Endothelial cell of umbilical vein (primary cell): Measurements from ENCODE around the gene ZBTB26. TPM values are rescaled to one million over a fixed set of nuclear protein-coding genes. Genes with fewer than 3 reads are reported as not detected.
A peak's percentile ranks its signal among the peaks of the same experiment; 100 is the strongest.
"Not testable (repeated sequence)": the region's sequence is repeated elsewhere in the genome, so short reads cannot be mapped to it uniquely, and the experiment has no call there.

Experiments
- BruUV-seq: library from RNA; stranded (reverse); fragments of 400-500 nt; replicated peaks from 2 replicates; lab custom pipeline; 2021; lab: Mats Ljungman, UMichigan
- CTCF ChIA-PET: fragments of 300-600, 350-600 bp; sonication (Branson Sonifier 250); formaldehyde crosslinking; loops from one replicate; lab custom pipeline; 2021; ENCODE audit warnings: antibody characterized with exemption, inconsistent platforms; lab: Charles Lee
- POLR2A ChIA-PET: fragments of 300-600, 350-600 bp; sonication (Branson Sonifier 250); formaldehyde crosslinking; loops from one replicate; lab custom pipeline; 2021; ENCODE audit warnings: antibody characterized with exemption, inconsistent platforms; lab: Charles Lee
- DNase-seq: peaks from one replicate; pipeline ENCODE4 v3.0.0-alpha.2; 2011; ENCODE audit warnings: low read depth, low spot score
- FAIRE-seq: peaks from 2 replicates; lab custom pipeline; 2011; peaks lifted over from hg19 to GRCh38; lab: Jason Lieb, UNC
- H2AFZ ChIP-seq: 2 replicates; pipeline ENCODE4 v1.6.0; 2012; ENCODE audit warnings: low read depth, low read length, control low read depth, inconsistent platforms
- H3K27ac ChIP-seq: 2 replicates; pipeline ENCODE4 v1.5.1; 2011; ENCODE audit warnings: low read depth, mild to moderate bottlenecking, control low read depth, low read length, moderate library complexity; ENCODE audit not compliant: insufficient read depth
- H3K27me3 ChIP-seq, 2 experiments: 2 replicates each; pipeline versions ENCODE4 v1.6.0 to v1.6.1; 2011; ENCODE audit warnings: low read length in 2 of 2, mixed read lengths in 1 of 2; ENCODE audit not compliant: control insufficient read depth in 2 of 2, insufficient read depth in 2 of 2
- H3K36me3 ChIP-seq, 2 experiments: 2 replicates in 1 of 2; 3 replicates in 1 of 2; pipeline ENCODE4 v1.5.1; 2011; ENCODE audit warnings: low read length in 2 of 2, mild to moderate bottlenecking in 1 of 2, moderate library complexity in 1 of 2; ENCODE audit not compliant: control insufficient read depth in 2 of 2, insufficient read depth in 2 of 2; ENCODE audit errors: extremely low read depth in 1 of 2
- H3K4me1 ChIP-seq: 3 replicates; pipeline ENCODE4 v1.5.1; 2011; ENCODE audit warnings: mild to moderate bottlenecking, low read length; ENCODE audit not compliant: control insufficient read depth, insufficient read depth; ENCODE audit errors: extremely low read depth
- H3K4me2 ChIP-seq: 2 replicates; pipeline ENCODE4 v1.6.1; 2011; ENCODE audit warnings: low read length, control low read depth, mixed read lengths; ENCODE audit not compliant: insufficient read depth
- H3K4me3 ChIP-seq, 3 experiments: fragments of 200-600 bp in 1 of 3; sonication (generic), shearing (Covaris generic) in 1 of 3; replicated peaks in 1 of 3; 2 replicates each; pipeline ENCODE4 v1.5.1; 2011 to 2016; ENCODE audit warnings: control low read depth in 3 of 3, low read length in 3 of 3, mild to moderate bottlenecking in 2 of 3, inconsistent platforms in 1 of 3, low read depth in 1 of 3, moderate library complexity in 1 of 3; ENCODE audit not compliant: insufficient read depth in 1 of 3
- H3K79me2 ChIP-seq: 2 replicates; pipeline ENCODE4 v1.6.0; 2012; ENCODE audit warnings: low read length, inconsistent platforms; ENCODE audit not compliant: control insufficient read depth, insufficient read depth
- H3K9ac ChIP-seq: replicated peaks from 2 replicates; pipeline ENCODE3; 2011; ENCODE audit warnings: low read length, control low read depth; ENCODE audit not compliant: insufficient read depth; ENCODE audit errors: extremely low read depth
- H3K9me1 ChIP-seq: replicated peaks from 3 replicates; pipeline ENCODE4 v1.6.0; 2011; ENCODE audit warnings: mild to moderate bottlenecking, low read length; ENCODE audit not compliant: control insufficient read depth, insufficient read depth; ENCODE audit errors: extremely low read depth
- H3K9me3 ChIP-seq: replicated peaks from 2 replicates; pipeline ENCODE4 v1.5.1; 2012; ENCODE audit warnings: low read length, inconsistent platforms; ENCODE audit not compliant: control insufficient read depth, insufficient read depth
- H4K20me1 ChIP-seq: replicated peaks from 2 replicates; pipeline ENCODE3; 2011; ENCODE audit warnings: mild to moderate bottlenecking, low read length; ENCODE audit not compliant: control insufficient read depth, insufficient read depth; ENCODE audit errors: extremely low read depth
- EZH2 ChIP-seq: IDR thresholded peaks from 2 replicates; pipeline ENCODE4 v1.6.1; 2012; ENCODE audit warnings: borderline replicate concordance, low read depth, mild to moderate bottlenecking, moderate library complexity, low read length, inconsistent platforms; ENCODE audit not compliant: severe bottlenecking
- FOS ChIP-seq: IDR thresholded peaks from 2 replicates; pipeline ENCODE4 v1.6.1; 2011; ENCODE audit warnings: mild to moderate bottlenecking, low read length, moderate library complexity, borderline replicate concordance; ENCODE audit not compliant: insufficient read depth
- GATA2 ChIP-seq: IDR thresholded peaks from 2 replicates; pipeline ENCODE4 v1.7.0; 2011; ENCODE audit warnings: low read depth, mild to moderate bottlenecking, moderate library complexity, mixed read lengths, low read length; ENCODE audit not compliant: insufficient read length, insufficient read depth
- JUN ChIP-seq: IDR thresholded peaks from 2 replicates; pipeline ENCODE4 v1.6.1; 2011; ENCODE audit warnings: borderline replicate concordance, low read depth; ENCODE audit not compliant: insufficient read length, insufficient read depth
- MAX ChIP-seq: IDR thresholded peaks from 2 replicates; pipeline ENCODE4 v1.6.1; 2011; ENCODE audit not compliant: insufficient read depth, insufficient read length
- MYC ChIP-seq: IDR thresholded peaks from one replicate; pipeline ENCODE4 v1.6.1; 2011; ENCODE audit warnings: mild to moderate bottlenecking, low read depth, low read length
- POLR2A ChIP-seq: IDR thresholded peaks from 2 replicates; pipeline ENCODE4 v1.6.1; 2012; ENCODE audit warnings: low read depth, mild to moderate bottlenecking, control low read depth, low read length
- POLR2AphosphoS5 ChIP-seq: IDR thresholded peaks from 2 replicates; pipeline ENCODE4 v1.6.1; 2012; ENCODE audit warnings: low read depth, mild to moderate bottlenecking, control low read depth, low read length, moderate library complexity; ENCODE audit not compliant: insufficient read depth
- dilution Hi-C: fragments of 300-500 bp; cut with MboI; formaldehyde crosslinking; loops from one replicate; pipeline ENCODE4 v1.15.0; 2019; ENCODE audit warnings: low sequenced_read_pairs; ENCODE audit not compliant: extremely low pct_ligation_motif_present
- intact Hi-C: fragments of 100-400 bp; cut with micrococcal nuclease; formaldehyde crosslinking; loops from one replicate; pipeline ENCODE4 v1.10.0; 2022
- polyA plus RNA-seq, 4 experiments: library from polyadenylated mRNA; depleted of rRNA in 3 of 4; stranded (reverse) in 3 of 4; unstranded in 1 of 4; fragments of >200 nt; gene quantifications; 2 replicates each; pipeline versions ENCODE4 v1.2.1 to v1.2.3, GENCODE V29; 2011 to 2012; ENCODE audit warnings: missing spikeins in 1 of 4
- total RNA-seq: library from RNA; stranded (reverse); gene quantifications from 2 replicates; pipeline ENCODE4 v1.2.3, GENCODE V29; 2021
- TF ChIP-seq, protein P1 (sequence below), 2 donors: IDR thresholded peaks; 1 replicate in 1 of 2; 2 replicates in 1 of 2; pipeline ENCODE4 v1.5.1; 2011; ENCODE audit warnings: low read length in 2 of 2, mild to moderate bottlenecking in 2 of 2, moderate library complexity in 2 of 2, control low read depth in 1 of 2, inconsistent platforms in 1 of 2, low read depth in 1 of 2; ENCODE audit not compliant: insufficient read depth in 1 of 2; ENCODE audit errors: extremely low read depth in 1 of 2

Gene ZBTB26
- total and polyA plus RNA-seq, 2 donors (not counting 3 experiments of a cell fraction or from before 2014, with no cell fraction given): 2.6 to 5.0 TPM

DNA sequence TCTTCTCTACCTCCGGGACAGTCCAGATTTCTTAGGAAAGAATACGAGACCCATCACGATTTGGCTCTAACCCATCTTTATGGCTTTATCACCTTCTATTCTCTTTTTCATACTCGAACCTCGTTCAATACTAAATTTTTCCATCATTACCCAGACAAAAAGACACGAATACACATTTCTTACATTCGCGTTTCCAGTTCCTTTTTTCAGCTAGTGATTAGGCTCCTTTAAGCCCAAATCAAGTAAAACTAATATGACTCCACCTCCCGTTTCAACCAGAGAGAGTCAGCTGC, 18.7 kb downstream of the ZBTB26 start:
- DNase-seq (no peak), FAIRE-seq (no peak)
- no TSS peak for BruUV-seq
- Histone ChIP-seq H3K79me2 (peaks cover 33% of the 10 kb centered on the region), H3K9ac (peak overlapping the region; percentile 77), H3K4me1 (peaks cover 12% of the 10 kb centered on the region), H3K4me2 (peak overlapping the region; percentile 90), H4K20me1 (no peaks in the 10 kb centered on the region), H3K27ac (peak overlapping the region; percentile 60), H3K9me3 (no peaks in the 10 kb centered on the region), H3K36me3 (peaks cover 7 to 8% of the 10 kb centered on the region in 2 experiments), H3K4me3 (peak overlapping the region; percentile 78 to 99 (median 93)), H3K9me1 (no peaks in the 10 kb centered on the region), H2AFZ (peak overlapping the region; percentile 38), H3K27me3 (no peaks in the 10 kb centered on the region)
- no peak for TF ChIP-seq GATA2
- TF ChIP-seq EZH2: no peak
- no peak for TF ChIP-seq POLR2AphosphoS5
- TF ChIP-seq POLR2A: no peak
- no peak for TF ChIP-seq MAX
- no peak for TF ChIP-seq JUN
- no peak for TF ChIP-seq MYC
- TF ChIP-seq, protein P1, sequence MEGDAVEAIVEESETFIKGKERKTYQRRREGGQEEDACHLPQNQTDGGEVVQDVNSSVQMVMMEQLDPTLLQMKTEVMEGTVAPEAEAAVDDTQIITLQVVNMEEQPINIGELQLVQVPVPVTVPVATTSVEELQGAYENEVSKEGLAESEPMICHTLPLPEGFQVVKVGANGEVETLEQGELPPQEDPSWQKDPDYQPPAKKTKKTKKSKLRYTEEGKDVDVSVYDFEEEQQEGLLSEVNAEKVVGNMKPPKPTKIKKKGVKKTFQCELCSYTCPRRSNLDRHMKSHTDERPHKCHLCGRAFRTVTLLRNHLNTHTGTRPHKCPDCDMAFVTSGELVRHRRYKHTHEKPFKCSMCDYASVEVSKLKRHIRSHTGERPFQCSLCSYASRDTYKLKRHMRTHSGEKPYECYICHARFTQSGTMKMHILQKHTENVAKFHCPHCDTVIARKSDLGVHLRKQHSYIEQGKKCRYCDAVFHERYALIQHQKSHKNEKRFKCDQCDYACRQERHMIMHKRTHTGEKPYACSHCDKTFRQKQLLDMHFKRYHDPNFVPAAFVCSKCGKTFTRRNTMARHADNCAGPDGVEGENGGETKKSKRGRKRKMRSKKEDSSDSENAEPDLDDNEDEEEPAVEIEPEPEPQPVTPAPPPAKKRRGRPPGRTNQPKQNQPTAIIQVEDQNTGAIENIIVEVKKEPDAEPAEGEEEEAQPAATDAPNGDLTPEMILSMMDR (IDR thresholded peaks at IDR 0.05; ENCODE audit: extremely low read depth in 1 of 2, insufficient read depth in 1 of 2, low read depth in 1 of 2, low read length in 2 of 2): no peak
- TF ChIP-seq FOS: no peak
- CTCF ChIA-PET: interaction anchor here (0.7 to 2.0 kb wide), 10 partner anchors 9 to 437 kb away, joined by 3 to 10 read pairs (median 4); no protein-coding TSS in a partner anchor
- intact Hi-C loops (loop anchor here (2.0 kb wide), 1 partner anchor 78 kb away; no protein-coding TSS in a partner anchor), dilution Hi-C loops (no loop called here)
- POLR2A ChIA-PET: interaction anchor here (0.7 to 1.9 kb wide), 4 partner anchors 19 to 84 kb away, joined by 3 to 14 read pairs (median 6); partner anchors contain the start of genes PDCL, RABGAP1 and ZBTB26

GRCh38 chr9:122906122-122906521, 25.2 kb downstream of the ZBTB26 start:
- H3K9me3 ChIP-seq, H3K9ac ChIP-seq, H4K20me1 ChIP-seq, H3K9me1 ChIP-seq, H2AFZ ChIP-seq, BruUV-seq, FAIRE-seq, dilution Hi-C loops, DNase-seq, H3K27me3 ChIP-seq, H3K4me2 ChIP-seq, intact Hi-C loops, H3K27ac ChIP-seq, H3K36me3 ChIP-seq, H3K4me3 ChIP-seq: not testable (repeated sequence)
- ChIA-PET CTCF (interaction anchor here (1.4 kb wide), 1 partner anchor 85 kb away, joined by 9 read pairs; no protein-coding TSS in a partner anchor), POLR2A (interaction anchor here (1.5 to 2.9 kb wide), 2 partner anchors 26 to 35 kb away, joined by 6 to 11 read pairs; partner anchors contain the start of genes RABGAP1 and ZBTB26)
- peaks cover 48% of the 10 kb centered on the region for H3K79me2 ChIP-seq
- peaks cover 12% of the 10 kb centered on the region for H3K4me1 ChIP-seq
